SU-DHL-6 (cell line): Measurements from ENCODE around the gene NUP85.

Experiments used
- EZH2phosphoT487 ChIP-seq: fragments of 200-600 bp; sonication (generic), shearing (Covaris generic); conservative IDR thresholded peaks from 2 replicates; pipeline ENCODE4 v1.6.1; 2018; ENCODE audit warnings: mild to moderate bottlenecking, antibody characterized with exemption, low read length, moderate library complexity, mixed read lengths
- TF ChIP-seq, protein P1 (sequence below): fragments of 200-600 bp; sonication (generic); IDR thresholded peaks from one replicate; pipeline ENCODE4 v1.5.1; 2017; ENCODE audit warnings: antibody characterized with exemption, mild to moderate bottlenecking, low read length, moderate library complexity; ENCODE audit not compliant: insufficient read depth, poor library complexity, severe bottlenecking

DNA sequence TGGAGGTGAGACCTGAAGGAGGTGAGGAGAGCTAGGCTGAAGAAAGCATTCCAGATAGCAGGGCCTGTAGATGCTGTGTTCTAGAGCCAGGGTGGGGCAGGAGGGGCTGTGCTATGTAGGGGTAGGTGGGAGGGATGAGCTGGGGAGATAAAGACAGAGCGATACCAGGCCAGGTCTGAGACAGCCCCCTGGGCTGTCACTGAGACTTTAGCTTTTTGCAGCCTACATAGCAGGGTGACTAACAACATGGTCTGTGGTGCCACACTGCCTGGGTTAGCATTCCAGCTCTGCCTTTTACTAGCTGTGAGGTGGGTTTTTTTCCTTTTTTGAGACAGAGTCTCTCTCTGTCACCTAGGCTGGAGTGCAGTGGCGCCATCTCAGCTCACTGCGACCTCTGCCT lies 14.3 kb downstream of the NUP85 start:
- TF ChIP-seq, protein P1, sequence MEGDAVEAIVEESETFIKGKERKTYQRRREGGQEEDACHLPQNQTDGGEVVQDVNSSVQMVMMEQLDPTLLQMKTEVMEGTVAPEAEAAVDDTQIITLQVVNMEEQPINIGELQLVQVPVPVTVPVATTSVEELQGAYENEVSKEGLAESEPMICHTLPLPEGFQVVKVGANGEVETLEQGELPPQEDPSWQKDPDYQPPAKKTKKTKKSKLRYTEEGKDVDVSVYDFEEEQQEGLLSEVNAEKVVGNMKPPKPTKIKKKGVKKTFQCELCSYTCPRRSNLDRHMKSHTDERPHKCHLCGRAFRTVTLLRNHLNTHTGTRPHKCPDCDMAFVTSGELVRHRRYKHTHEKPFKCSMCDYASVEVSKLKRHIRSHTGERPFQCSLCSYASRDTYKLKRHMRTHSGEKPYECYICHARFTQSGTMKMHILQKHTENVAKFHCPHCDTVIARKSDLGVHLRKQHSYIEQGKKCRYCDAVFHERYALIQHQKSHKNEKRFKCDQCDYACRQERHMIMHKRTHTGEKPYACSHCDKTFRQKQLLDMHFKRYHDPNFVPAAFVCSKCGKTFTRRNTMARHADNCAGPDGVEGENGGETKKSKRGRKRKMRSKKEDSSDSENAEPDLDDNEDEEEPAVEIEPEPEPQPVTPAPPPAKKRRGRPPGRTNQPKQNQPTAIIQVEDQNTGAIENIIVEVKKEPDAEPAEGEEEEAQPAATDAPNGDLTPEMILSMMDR: no peak
- no peak for TF ChIP-seq EZH2phosphoT487
